HG03571 (cell line): Measurements from ENCODE around the gene DNAJC10.

Source experiments
- ATAC-seq: cut with Tn5 transposase; IDR thresholded peaks from one replicate; pipeline ENCODE4 v1.9.1; 2021; ENCODE audit not compliant: unreplicated experiment

DNAJC10 gene

GRCh38 chr2:182831101-182831500 lies 115.0 kb downstream of the DNAJC10 start:
- ATAC-seq = no peak

GRCh38 chr2:182831921-182832320 lies 115.9 kb downstream of the DNAJC10 start:
- ATAC-seq = no peak

- no peak for ATAC-seq
These were observed 117.2 kb downstream of the DNAJC10 start for GRCh38 chr2:182833084-182833854.

- no peak for ATAC-seq
These were observed 118.2 kb downstream of the DNAJC10 start for GRCh38 chr2:182834293-182834692.

- no peak for ATAC-seq
These were observed 120.4 kb downstream of the DNAJC10 start for GRCh38 chr2:182836451-182836850.
